Activated CD4-positive, alpha-beta T cell treated with anti-CD3 and anti-CD28 coated beads, Interleukin-2, amount 50 U/mL, for 1 hour (primary cell): Measurements from ENCODE around the gene ADIG.

Experiments used
- DNase-seq: peaks from one replicate; pipeline ENCODE4 v3.0.0-alpha.2; 2020

Gene ADIG

DNA sequence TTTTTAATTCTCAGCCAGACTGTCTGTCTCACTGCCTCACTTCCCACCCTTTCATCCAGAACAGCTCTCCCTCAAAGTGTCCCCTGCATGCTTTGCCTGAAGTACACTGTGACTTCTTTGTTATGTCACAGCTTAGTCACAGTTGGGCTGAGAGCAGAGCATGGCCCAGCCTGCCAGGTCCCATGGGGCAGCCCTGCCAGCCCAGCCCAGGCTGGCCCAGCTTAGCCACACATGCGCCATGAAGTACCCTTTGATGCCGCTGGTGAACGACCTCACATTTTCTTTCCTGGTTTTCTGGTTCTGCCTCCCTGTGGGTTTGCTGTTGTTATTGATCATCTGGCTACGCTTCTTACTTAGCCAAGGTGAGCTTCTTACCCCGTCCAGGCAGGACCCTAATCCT lies at the start of gene ADIG:
Gene ADIG (plus strand): TSS at position 185 of the 400 bp plus-strand sequence. CDS start 54 bp downstream, at position 239.
- no peak for DNase-seq

DNA sequence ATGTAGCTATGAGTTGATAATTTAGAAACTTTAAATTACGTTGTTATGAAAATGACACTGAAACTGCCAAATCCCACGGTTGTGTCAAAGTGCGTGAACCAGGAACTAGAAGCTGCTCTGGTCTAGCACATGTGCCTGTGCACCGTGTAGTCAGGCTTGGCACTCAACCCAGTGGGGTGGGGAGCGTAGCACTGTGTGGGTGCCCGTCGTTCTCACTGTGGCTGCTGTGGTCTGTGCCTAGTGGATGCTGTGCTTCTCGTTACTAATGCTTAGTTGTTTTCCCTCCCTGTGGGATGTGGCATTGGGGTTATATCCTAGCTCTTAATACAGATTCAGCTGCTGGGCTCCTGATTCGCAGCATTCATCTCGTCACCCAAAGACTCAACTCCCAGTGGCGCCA lies 46.2 kb upstream of the ADIG start:
- DNase-seq = no peak

DNA sequence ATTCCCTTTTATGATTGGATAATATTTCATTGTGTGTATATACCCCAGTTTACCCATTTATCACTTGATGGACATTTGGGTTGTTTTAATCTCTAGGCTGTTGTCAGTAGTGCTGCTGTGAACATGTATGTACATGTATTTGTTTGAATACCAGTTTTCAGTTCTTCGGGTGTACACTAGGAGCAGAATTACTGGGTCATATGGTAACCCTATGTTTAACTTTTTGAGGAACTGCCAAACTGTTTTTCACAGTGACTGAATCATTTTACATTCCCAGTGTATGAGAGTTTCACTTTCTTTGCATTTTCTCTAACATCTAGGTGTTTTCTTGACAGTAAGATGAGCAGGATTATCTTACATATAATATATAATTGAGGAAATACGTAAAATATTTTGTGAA lies 44.7 kb upstream of the ADIG start:
- no peak for DNase-seq

DNA sequence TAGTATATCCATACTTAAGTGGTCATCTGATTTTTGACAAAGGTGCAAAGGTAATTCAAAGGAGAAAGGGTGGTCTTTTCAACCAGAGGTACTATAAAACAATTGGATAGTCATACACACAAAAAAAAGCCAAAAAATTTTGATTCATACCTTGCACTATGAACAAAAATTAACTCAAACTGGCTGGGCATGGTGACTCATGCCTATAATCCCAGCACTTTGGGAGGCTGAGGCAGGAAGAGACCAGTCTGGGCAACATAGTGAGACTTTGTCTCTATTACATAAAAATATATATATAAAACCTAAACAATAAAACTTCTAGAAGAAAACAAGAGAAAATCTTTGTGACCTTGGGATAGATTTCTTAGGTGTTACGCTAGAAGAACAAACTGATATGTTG lies 43.8 kb upstream of the ADIG start:
- DNase-seq = no peak

DNA sequence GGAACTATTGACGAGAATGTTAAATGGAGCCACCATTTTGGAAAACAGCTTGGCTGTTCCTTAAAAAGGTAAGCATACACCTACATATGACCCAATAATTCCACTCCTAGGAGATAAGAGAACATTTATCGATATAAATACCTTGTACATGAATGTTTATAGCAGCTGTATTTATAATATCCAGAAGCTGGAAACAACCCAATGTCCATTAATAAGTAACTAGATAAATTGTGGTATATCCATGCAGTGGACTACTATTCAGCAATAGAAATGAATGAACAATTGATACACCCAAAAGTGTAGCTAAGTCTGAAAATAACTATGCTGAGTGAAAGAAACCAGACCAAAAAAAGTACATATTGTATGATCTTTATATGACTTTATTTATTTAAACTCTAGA lies 42.2 kb upstream of the ADIG start:
- DNase-seq = no peak

- DNase-seq = no peak
Measured at GRCh38 chr20:38543014-38543906, 37.7 kb upstream of the ADIG start.

GRCh38 chr20:38545771-38546170 lies 35.2 kb upstream of the ADIG start:
- DNase-seq = no peak

DNA sequence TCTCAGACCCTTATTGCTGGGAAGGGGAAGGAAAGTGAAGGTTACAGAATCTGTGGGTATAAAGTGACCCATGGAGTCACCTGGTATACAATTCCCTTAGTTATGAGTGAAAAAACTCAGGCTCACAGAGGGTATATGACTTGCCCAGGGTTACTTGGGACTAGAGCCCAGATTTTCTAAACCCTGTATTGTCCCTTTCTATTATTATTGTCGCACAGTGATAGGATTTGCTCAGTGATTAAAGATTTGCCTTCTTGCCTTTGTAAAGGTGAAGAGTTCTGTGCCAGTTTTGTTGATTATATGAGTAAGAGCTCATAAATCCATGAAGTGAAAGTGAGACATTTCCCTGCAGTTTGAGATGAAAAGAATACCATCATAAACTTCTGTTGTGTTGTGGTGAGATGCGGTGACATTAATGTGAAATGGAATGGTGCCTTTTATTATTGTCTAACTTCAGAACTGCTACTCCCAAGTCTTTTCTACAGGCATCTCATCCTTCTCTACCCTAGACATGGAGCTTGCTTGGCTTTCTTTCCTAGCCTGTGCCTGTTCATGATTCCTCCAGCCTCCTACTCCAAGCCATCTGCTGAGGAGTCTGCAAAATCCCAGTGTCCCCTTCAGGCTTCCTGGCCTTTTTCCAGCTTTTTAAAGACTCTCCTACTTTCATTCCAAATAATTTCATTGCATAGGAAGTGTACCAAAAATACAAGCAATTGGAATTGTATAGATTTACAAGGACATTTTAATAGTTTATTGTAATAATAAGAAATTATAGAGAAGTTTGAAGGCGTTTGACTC lies 33.5 kb upstream of the ADIG start:
- no peak for DNase-seq

DNA sequence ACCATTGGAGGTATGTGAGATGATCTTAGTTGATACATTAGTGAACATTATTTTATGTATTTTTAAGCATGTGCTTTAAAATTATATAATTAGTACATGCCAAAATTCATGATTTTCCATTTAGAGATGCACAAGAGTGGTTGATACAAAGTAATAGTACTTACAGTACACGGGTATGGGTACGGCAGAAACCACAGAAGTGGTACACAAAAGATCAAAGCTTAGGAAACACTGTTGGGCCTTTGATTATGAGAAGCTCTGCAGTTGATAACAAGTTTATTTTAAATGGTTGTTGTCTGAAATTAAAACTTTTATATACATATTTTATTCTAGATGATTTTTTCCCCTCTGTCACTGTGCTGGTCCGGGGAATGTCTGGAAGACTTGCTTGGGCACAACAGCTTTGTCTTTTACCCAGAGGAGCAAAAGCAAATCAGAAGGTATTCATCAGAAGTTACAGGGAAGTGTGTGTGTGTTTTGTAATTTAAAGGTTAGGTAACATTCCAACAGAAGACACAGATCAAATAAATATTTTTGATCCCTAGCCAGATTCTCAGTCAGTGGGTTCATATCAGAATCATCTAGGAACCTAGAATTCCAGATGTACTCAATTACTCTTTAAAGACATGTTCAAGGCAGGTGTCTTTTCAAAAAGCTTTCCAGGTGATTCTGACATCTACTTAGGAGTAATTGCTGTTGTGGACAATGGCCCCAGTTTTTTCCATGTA lies 32.5 kb upstream of the ADIG start:
- no peak for DNase-seq

DNA sequence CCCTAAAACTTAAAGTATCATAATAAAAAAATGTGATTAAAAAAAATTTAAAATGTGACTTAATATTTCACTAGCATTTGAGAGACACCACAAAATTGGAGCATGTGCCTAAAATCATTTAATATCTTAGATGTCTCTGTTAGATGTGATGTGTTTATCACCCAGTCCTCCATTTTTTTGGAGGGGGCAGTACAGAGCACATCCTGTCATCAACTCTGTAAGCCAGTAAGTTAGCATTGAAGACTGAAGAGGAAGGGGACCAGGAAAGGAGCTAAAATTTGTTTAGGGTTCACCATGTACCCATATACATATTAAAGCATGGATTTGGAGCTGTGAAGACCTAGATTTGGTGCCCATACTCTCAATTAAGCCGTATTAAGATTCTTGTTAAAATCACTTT lies 30.7 kb upstream of the ADIG start:
- DNase-seq = no peak

DNA sequence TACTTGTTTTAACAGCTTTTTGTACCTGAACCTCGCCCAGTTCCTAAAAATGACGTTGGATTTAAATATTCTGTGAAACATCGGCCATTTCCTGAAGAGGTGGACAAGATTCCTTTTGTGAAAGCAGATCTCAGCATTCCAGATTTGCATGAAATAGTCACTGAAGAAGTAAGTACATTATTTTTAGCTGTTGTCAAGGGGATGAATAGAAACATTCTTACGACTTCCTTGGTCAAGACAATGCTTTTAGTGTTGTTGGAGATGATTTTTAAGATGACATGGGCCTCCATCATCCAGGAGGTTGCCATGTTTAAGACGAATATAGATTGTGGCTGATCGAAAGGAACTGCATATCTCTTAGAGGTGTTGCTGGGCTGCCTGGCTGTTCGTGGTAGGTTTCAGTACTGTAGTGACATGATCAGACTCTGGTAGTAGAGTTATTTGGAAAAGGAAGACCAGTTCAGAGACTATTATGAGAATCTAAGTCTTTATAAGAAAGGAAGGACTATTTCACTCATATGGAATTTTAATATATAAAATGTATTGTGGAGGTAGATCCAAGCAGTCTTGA lies 29.9 kb upstream of the ADIG start:
- DNase-seq = no peak

GRCh38 chr20:38554986-38555385 lies 26.0 kb upstream of the ADIG start:
- no peak for DNase-seq

GRCh38 chr20:38555395-38555794 lies 25.6 kb upstream of the ADIG start:
- no peak for DNase-seq

DNA sequence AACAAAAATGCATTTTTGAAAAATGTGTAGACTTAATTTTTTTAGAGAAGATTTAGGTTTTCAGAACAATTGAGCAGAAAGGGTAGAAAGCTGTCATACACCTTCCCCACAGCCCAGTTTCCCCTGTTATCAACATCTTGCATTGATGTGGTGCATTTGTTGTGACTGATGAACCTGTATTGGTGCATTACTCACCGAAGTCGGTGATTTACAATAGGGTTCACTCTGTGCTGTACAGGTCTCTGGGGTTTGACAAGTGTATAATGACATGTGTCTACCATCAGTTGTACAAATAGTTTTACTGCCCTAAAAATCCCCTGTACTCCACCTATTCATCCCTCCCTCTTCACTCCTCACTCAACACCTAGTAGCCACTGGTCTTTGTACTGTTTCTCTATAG lies 23.8 kb upstream of the ADIG start:
- no peak for DNase-seq

DNA sequence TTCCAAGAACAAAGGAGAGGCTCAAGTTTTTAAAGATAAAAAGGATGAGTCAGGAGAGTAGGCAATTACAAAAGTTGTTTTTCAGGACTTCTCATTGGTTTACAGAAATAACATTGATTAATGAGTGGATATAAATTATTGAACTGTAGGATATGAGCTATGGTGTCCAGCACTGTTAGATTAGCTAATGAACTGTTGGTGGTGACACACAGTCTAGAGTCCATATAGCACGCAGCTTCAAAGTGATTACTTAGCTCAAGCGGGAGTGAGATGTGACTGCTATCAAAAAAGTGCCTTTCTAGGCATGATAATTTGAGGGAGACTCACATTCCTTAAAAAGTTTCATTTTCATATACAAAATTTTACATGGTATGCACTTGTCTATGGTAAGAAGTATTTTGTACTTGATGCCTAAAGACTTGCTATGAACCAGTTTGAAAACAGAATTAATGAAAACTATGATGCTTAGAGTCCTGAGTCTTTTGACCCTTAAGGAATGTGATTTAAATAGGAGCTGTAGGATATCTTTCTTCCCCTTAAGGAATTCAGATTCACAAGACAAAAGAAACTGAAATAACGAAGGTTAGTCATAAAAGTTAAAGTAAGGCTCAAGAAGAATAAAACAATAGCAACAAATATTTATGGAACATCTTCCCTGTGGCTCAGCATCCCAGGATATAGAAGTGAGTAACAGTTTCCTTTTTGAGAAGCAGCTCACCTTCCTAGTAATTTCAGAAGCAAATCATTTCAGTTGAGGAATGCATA lies 22.2 kb upstream of the ADIG start:
- DNase-seq = no peak

GRCh38 chr20:38559764-38560163 lies 21.2 kb upstream of the ADIG start:
- no peak for DNase-seq

- no peak for DNase-seq
Measured at GRCh38 chr20:38563802-38564431, 17.1 kb upstream of the ADIG start.

DNA sequence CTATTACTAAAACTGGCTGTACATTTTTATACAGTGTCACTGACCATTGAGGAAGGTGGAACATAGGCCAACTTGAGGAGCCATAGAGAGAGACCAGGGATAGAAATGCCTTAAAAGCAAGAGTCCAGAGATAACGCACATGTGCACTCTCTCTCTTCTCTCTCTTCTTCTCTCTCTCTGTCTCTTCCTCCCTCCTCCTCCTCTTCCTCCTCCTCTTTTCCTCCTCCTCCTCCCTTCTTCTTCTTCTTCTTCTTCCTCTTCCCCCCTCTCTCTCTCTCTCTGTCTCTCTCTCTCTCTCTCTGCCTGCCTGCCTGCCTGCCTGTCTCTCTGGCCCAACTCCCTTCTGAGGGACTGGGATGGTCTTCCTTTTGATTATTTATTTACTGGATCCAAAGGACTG lies 16.3 kb upstream of the ADIG start:
- no peak for DNase-seq

DNA sequence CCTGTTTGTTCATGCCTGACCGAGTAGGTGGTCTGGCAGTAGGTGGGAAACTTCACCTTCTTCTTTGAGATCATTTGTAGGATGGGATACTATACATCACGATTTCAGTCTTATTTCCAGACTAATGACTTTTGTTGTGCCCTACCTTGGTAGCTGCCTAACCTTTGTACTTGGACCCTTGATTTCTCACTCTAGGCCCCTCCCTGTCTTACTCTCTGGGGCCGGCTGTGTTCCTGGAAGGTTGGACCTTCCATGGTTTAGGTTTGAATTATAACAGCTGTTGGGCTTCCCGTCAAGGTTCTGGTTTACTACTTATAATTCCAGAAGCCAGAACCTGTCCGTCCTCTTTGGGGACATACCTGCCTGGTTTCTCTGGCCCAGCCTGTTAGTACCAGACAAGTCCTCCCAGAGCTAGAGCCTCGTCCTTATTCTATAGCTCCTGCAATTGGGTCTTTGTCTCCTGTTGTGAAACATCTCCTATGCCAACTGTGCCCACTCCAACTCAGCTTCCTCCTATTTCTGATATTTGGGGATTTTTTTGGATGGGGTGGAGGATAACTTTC lies 14.9 kb upstream of the ADIG start:
- DNase-seq = no peak

GRCh38 chr20:38569747-38570525 lies 11.1 kb upstream of the ADIG start:
- no peak for DNase-seq

- no peak for DNase-seq
Measured at GRCh38 chr20:38573413-38573812, 7.6 kb upstream of the ADIG start.
